Activated CD8-positive, alpha-beta memory T cell treated with anti-CD3 and anti-CD28 coated beads, Interleukin-2, amount 50 U/mL, for 24 hours (primary cell): ENCODE measurements around the gene RABGAP1L.
"Not testable (repeated sequence)": the region's sequence is repeated elsewhere in the genome, so short reads cannot be mapped to it uniquely, and the experiment has no call there.

Source experiments
- DNase-seq: peaks from one replicate; pipeline ENCODE4 v3.0.0-alpha.2; 2020; ENCODE audit errors: extremely low read depth

The RABGAP1L gene

DNA sequence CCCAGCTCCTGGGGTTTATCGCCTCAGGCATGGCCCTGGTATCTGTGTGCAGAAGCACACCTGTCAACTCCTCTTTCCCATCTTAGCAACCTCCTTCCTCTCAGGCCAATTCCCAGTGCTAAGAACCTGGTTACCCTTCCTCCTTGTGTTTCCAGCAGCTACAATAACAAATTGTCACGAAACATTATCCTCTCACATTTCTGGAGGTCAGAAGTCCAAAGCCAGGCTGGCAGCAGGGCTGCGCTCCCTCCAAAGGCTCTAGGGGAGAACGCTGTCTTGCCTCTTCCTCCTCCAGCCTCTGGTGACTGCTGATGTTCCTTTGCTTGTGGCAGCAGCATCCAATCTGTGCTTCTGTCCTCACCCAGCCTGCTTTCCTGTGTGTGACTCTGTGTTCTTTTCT lies 874.6 kb downstream of the RABGAP1L start:
- no peak for DNase-seq

DNA sequence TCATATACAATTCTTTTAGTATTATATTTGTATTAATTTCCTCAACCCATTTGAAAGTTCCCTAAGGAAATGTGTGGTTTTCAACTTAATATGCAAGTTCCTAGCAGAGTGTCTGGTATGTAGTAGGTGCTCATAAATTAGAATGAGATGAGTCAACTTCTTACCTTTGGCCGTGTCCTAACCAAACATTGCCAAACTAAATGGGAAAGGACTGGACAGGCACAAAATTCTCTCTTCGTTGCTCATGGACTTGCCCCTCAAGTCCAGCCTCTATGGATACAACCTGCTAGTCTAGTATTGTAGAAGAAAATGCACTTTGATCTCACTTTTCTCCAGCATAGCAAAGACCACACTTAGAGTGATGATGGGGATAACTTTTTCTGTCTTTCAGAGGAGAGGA lies 875.5 kb downstream of the RABGAP1L start:
- no peak for DNase-seq

DNA sequence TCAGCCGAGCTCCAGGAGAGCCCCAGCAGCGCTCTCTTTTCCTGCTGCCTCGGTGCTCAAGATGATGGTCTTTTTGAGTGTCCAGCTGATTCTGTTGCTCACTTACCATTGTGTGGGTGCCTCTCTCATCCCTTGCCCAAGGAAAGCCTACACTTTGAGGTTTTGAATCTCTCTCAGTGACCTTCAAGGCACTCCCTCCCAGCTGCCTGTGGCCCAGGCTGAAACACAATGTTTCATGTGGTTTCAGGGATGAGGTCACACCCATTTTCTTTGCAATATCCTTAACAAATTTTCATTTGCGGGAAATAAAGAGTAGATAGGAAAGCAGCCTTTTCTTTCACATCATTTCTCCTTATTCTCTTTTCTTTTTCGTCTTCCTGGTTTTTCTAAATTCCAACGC lies 876.5 kb downstream of the RABGAP1L start:
- DNase-seq: no peak

DNA sequence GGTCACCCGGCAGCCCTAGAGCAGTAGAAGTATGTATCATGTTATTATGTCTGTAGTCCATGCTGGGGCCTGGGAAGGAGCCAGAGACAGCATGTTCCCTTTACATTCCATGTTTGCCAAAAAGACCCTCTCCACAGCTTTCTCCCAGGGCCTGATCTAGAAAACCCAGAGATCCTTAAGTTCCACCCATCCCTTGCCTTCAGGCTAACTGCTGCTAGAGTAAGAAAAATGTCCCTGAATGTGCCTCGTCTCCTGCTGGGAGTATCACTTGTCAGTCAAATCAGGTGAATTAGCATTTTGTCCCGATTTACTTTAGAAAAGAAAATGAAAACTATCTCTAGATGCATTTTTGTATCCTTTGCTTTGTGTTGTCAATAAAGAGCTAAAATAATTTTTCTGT lies 877.2 kb downstream of the RABGAP1L start:
- DNase-seq: no peak

DNA sequence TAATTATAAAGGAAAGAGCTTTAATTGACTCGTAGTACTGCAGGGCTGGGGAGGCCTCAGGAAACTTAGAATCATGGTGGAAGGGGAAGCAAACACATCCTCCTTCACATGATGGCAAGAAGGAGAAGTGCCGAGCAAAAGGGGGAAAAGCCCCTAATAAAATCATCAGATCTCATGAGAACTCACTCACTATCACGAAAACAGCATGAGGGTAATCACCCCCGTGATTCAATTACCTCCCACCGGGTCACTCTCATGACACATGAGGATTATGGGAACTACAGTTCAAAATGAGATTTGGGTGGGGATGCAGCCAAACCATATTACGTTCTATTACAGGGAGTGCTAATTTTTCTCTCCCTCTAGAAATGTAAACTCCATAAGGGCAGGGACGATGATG lies 878.1 kb downstream of the RABGAP1L start:
- no peak for DNase-seq

DNA sequence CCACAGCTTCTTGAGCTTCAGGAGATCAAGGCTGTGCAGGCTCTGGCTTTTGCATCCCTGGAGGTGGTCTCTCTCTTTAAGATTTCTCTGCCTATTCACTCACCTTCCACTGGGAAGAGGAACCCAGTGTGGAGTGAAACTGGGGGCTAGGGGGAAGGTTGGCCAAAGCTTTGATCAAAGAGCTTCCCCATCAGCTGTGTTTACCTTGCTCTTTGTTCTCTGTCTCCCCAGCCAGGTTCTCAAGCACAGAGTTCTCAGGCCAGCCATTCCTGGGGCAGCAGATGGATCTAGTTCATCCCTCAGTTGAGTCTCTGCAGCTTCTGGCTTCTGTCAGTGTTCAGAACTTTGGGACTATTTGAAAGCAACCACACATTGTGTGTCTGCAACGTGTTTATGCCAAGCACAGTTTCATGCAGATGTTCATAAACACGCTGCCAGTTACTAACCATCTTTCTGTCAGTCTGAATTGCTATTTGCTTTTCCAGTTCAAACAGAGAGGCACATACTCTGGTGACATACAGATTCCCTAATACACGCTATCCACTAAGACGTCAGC lies 881.1 kb downstream of the RABGAP1L start:
- DNase-seq: no peak

DNA sequence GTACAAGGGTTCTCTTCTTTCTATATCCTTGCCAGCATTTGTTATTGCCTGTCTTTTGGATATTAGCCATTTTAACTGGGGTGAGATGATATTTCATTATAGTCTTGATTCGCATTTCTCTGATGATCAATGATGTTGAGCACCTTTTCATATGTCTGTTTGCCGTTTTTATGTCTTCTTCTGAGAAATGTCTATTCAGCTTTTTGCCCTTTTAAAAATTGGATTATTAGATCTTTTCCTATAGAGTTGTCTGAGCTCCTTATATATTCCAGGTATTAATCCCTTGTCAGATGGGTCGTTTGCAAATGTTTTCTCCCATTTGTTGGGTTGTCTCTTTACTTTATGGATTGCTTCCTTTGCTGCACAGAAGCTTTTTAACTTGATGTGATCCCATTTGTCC lies 883.3 kb downstream of the RABGAP1L start:
- no peak for DNase-seq

DNA sequence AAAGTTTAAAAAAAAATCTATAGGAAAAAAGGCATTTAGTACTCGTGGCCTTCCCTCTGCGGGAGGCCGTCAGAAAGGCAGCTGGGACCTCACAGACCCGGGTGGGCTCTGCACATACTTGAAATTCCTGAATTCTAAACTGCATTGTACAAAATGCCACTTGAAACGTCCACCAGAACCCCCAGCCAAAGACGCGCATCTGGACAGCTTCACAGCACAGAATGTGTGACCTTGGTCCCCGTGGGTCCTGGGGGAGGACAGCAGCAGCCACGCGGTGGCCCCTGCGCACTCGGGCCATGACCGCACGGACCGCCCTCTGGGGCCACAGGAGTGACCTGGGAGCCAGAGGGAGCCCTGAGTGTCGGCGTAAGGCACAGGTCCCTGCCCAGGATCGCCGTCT lies 884.5 kb downstream of the RABGAP1L start:
- DNase-seq: no peak

DNA sequence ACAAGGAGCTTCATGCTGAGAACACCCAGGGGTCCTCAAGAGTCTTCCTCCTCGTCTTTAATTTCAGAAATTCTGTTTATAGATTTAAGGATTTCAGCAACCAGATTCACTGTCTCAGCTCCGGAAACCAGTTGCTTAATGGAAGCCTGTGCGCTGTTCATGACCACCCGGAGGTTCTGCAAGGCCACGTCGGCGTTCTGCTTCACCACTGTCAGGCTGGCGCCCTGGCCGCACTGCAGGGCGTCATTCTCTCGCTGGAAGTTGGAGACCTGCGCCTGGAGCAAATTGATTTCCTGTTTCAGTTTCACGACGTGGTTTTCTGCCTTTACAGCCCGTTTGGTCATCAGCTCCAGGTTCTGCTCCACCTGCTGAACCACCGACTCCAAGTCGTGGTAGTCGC lies 885.3 kb downstream of the RABGAP1L start:
- not testable (repeated sequence) for DNase-seq
